ENCODE results near the gene C1QTNF9. TPM values are rescaled to one million over a fixed set of nuclear protein-coding genes. Genes with fewer than 3 reads are reported as not detected.
"Not testable (repeated sequence)": the region's sequence is repeated elsewhere in the genome, so short reads cannot be mapped to it uniquely, and the experiment has no call there.

C1QTNF9 gene, protein sequence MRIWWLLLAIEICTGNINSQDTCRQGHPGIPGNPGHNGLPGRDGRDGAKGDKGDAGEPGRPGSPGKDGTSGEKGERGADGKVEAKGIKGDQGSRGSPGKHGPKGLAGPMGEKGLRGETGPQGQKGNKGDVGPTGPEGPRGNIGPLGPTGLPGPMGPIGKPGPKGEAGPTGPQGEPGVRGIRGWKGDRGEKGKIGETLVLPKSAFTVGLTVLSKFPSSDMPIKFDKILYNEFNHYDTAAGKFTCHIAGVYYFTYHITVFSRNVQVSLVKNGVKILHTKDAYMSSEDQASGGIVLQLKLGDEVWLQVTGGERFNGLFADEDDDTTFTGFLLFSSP
- 3.9 TPM for total RNA-seq
- long read RNA-seq, transcript C1QTNF9-201 (4 exons, 1,830 nt) = major isoform, 6 of 10 reads
- long read RNA-seq, partial matches to known transcripts = 1 of 10 reads
- long read RNA-seq, other reads (novel, unspliced or antisense) = 3 of 10 reads

DNA sequence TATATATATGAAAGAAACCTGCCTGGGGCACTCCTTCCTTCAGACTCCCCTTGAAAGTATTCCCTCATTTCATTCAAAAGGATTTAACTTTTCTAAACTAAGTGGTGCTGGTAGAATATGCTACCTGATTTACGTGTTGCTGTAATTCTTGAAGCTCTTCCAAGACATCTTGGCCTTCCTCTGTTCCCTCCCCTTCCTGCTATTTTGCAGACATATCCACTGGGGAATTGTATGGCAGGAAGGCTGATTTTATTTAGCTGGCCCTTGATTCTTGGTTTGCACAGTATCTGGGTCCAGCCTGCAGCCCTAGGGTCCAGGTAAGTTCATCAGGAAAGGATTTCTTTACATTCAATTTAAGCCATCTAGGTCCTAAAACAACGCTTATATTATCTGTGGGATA is at the start of gene C1QTNF9:
C1QTNF9 (plus strand) TSS at position 281 of the 400 bp plus-strand sequence. CDS start 6,424 bp downstream, outside the sequence.
- DNase-seq; intact Hi-C loops (cut with micrococcal nuclease): not testable (repeated sequence)
- peak; percentile 58 for ATAC-seq

DNA sequence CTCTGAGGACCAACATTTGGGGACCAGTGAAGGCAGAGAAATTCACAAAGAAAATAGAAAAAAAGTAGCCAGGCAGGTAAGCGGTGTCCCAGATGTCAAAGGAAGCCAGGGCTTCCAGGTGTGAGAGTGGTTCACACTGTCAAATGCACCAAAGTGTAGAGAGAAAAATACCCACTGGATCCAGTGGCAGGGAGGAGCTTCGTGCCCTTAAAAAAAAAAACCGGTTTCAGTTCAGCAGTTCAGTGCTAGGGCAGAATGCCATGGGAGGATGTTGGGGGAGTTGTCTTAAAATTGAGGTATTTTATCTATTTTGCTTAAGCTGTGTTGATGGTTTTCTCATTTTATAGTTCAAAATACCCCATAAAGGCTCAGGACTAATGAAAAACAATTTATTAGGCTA is 47.8 kb upstream of the C1QTNF9 start:
- ATAC-seq (no peak), DNase-seq (no peak)
- intact Hi-C loops (cut with micrococcal nuclease) = no loop called here

DNA sequence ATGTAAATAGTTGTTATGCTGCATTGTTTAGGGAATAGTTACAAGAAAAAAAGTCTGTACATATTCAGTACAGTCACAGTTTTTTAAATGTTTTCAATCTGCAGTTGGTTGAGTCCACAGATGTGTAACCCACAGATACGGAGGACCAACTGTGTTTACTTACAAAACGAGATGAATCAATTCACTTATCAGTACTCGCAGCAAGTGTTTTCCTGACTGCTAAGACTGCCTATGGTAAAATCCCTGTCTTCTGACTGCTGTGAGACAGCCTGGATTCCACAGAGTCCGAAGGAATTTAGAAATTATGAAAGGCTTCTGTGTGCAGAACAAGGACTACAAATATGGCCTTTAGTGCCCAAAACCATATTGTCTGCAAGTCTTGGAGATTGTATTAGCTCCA is 45.7 kb upstream of the C1QTNF9 start:
- ATAC-seq = peak; percentile 32
- intact Hi-C loops (cut with micrococcal nuclease) = no loop called here
- no peak for DNase-seq

DNA sequence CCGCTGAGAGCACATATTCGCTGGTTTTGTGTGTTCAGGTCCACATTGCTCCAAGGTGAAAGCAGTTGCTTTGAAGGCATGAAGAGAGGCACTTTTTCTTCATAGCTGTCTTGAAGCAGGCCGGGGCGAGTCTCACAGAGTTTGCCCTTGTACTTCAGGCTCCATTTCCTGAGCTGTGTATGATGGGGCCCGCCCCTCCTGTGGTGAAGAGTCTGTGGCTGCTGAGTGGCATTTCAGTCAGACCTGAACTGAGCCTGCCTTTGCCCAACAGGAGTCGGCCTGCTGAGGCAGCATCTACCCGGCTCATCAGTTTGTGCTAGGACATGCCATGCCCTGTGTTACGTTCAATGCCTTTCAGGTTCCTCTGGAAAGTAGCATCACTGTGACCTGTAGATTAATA is 44.4 kb upstream of the C1QTNF9 start:
- peak; percentile 41 for ATAC-seq
- no peak for DNase-seq
- intact Hi-C loops (cut with micrococcal nuclease) = no loop called here

DNA sequence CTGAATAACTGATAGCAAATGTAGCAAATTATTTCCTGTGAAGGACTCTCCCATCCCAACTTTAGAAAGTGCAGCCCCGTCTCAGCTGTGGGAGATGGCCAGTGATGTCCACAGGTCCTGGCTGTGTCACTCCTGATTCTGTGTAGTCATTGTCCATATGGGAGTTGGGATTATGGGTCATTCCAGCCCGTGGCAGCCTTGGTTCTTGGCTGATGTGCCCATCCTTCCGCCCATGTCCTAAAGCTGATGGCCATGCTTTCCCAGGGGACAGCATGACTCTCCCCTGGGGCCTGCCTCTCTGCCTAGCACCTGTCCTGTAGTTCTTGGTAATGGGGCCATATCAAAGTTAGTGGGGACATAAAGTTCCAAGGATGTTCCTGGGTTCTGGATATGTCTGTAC is 43.9 kb upstream of the C1QTNF9 start:
- DNase-seq (no peak), ATAC-seq (no peak)
- intact Hi-C loops (cut with micrococcal nuclease) = no loop called here

DNA sequence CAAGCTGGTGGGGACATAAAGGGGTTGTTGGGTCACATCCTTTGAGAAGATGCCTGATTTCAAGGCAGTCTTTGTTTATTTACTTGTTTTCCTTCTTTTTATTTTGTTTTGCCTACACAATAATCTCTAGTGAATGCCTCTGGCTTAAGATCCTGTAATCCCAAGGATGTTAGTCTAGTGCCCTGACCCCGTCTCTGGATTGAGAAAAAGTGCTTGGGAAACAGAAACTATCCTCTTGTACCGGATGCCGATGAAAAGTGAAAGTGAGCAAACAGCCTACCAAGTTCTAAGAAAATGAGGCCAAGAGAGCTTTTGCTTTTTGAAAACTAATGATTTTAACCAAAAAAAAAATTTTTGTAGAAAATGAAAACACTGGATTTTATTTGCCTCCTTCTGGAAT is 42.1 kb upstream of the C1QTNF9 start:
- ATAC-seq (no peak), DNase-seq (no peak)
- intact Hi-C loops (cut with micrococcal nuclease) = no loop called here

DNA sequence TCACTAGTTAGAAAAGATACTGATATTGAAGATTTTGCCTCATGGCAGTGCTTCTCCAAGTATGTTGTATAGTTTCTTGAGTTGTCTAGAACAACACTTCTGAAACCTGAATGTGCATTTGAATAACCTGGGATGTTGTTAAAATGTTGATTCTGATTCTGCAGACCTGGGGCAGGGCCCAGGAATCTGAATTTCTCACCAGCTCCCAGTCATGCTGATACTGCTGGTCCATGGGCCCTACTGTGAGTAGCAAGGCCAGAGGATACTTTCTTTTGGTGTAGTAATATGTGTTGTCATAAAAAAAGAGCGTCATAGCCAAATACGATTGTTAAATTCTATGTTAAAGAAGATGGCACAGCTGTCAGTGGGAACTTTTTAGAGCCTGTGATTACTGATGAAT is 41.6 kb upstream of the C1QTNF9 start:
- DNase-seq (no peak), ATAC-seq (no peak)
- intact Hi-C loops (cut with micrococcal nuclease) = no loop called here

DNA sequence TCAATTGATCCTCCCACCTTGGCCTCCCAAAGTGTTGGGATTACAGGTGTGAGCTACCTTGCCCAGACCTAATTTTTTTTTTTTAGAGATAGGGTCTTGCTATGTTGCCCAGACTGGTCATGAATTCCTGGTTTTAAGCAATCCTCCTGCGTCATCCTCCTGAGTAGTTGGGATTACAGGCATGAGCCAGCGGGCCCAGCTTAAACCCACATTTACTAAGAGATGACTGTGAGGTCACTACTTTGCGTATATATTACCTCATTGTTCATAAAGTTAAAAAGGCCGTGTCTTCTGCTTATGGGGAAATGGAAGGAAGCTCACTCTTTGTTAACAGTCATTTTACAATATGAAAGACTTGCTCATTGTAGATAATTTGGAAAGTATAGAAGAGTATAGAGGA is 39.6 kb upstream of the C1QTNF9 start:
- intact Hi-C loops (cut with micrococcal nuclease) = no loop called here

DNA sequence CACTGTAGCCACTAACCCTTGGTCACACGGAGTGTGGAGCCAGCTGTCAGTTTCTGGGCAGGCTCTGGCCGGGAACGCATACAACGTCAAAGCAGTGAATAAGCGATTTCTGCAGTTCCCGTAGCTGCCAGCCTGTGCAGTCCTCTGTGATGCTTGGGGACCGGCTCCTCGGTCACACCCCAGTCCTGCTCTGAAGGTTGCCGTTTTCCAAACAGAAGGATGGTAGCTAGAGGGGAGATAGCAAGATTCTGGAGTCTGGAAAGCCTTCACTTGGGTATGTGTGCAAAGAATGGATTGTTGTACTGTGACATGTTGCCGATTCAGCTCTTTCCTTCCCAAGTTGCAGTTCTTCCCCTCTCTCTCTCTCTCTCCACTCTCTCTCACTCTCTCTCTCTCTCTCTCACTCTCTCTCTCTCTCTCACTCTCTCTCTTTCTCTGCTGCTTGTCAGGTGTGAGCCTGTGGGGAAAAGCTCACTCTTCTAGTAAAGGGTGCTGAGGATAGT is 38.7 kb upstream of the C1QTNF9 start:
- intact Hi-C loops (cut with micrococcal nuclease) = no loop called here
- DNase-seq (peak; percentile 74), ATAC-seq (peak; percentile 77)

More for the DNA sequence above, 39.6 kb upstream of the C1QTNF9 start:
- DNase-seq (no peak), ATAC-seq (no peak)

DNA sequence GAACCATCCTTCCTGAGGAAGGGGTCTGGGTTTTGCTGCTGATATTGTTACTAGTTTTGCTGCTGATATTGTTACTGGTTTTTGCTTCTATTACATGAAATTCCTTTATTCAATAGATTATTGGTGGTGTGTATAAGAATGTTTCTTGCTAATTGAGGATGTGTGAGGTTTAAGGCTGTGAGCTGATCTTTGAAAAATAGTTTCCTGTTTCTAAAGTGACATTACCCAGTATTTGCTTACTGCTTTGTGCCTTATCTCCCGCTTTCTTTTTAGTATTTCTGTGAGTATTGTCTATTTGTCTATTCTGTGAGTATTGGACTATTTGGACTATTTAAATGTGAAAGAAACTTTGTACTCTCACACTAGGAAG is 38.2 kb upstream of the C1QTNF9 start:
- DNase-seq (no peak), ATAC-seq (no peak)
- intact Hi-C loops (cut with micrococcal nuclease) = no loop called here

DNA sequence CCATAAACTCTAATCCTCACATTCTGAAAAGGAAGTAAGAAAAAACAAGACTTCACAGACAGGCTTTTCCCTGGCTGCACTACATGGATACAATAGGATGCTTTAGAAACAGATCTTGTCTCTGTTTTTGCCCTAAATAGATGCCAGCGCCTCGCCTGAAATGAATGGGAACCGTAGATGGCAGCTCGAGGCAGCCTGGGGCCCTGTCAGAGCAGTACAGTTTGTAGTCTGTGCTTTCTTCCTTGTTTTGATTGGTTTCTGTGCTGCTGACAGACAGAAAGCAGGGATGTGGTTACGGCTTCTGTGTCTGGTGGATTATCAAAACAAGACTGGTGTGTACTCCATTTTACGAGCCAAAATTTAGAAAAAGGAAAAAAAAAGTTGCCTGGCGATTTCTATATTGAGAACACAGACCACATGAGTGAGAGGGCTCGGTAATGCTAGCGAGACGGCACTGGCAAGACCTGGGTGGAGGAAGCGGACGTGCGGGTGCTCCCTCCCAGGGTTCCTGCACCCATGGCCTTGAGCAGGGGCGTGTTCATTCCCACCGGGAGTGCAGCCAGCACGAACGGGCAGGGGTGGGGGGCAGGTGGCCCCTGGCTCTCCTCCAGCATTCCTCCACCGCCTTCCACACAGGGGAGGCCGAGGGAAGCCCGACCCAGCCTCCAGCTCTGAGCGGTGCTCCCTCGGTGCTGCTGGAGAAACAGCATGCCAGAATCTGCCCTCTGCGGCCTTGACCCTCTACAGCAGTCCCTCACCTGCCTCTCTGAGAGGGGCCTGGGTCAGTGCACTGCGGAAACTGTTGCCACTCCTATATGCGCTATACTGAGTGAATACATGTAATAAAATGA is 37.6 kb upstream of the C1QTNF9 start:
- ATAC-seq (peak; percentile 83), DNase-seq (peak; percentile 84)
- intact Hi-C loops (cut with micrococcal nuclease) = no loop called here

DNA sequence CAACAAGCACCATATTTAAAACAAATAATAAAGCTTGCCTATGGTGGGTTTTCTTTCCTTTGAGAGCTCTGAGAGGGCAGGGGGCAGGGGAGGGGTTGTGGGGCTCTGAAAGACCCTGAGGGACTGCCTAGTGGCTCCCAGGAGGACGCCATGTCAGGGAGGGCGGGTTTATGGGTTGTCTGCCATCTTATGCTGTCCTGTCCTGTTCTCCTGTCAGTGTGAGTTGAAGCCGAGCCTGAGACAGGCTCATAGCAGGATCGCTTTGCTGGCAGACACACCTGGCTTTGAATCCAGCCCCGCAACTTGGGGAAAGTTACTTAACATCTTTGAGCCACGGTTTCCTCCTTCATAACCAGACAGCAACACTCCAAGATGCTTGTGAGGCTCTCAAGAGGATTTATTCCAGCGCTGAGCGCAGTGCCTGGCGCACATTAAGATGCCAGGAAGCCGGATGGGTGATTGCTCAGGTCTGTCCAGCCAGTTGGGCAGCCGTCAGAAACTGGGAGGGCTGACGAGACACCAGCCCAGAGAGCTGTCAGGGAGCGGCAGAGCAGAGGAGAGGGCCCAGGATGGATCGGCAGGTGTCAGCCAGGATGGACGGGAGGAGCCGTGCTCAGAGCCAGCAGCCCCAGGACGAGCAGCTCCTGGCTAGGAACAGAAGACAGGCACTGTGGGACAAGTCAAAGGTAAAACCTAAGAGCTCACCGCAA is 36.8 kb upstream of the C1QTNF9 start:
- ATAC-seq (no peak), DNase-seq (no peak)
- intact Hi-C loops (cut with micrococcal nuclease) = no loop called here

DNA sequence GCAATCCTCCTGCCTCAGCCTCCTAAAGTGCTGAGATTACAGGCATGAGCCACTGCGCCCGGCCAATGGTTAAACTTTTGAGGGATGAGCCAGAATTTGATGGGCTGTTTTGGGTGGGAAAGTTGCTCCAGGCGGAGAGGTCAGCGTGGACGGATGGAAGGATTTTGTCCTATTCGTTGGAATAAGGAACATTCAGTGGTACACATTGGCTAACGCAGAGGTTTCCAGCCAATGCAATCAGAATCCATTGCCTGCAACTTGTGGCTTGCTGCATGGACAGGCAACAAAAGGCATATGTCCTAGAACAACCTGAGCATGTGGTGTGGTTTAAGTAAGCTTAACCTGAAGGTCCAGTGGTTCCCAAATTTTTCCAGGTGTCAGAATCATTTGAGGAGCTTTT is 35.5 kb upstream of the C1QTNF9 start:
- no peak for ATAC-seq
- DNase-seq = no peak
- intact Hi-C loops (cut with micrococcal nuclease) = no loop called here

DNA sequence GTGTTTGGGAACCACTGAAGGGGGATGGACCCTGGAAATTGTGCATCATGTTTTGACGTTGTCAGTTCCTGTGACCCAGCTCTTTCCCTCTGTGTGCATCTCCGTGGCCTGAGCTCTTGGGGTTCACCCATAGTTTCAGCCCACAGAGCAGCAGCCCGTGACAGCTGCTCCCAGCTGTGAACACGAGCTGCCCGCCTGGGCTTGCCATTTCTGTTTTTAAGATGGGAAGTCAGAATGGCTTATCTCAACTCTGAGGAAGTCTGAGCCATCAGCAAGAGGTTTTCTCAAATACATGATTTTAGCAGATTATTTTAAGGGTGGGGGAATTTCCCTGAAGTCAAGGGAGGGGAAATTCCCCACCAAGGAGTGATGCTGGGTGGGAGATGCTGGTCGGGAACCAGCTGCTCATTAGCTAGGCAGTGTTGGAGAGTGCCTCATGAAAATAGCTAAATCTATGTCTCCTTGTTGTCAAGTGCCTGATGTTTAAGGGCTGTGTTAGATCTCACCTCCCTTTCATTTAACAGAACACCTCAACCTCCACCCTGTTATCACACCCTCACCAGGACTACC is 34.8 kb upstream of the C1QTNF9 start:
- intact Hi-C loops (cut with micrococcal nuclease) = no loop called here
- ATAC-seq = peak; percentile 24
- DNase-seq = peak; percentile 74

DNA sequence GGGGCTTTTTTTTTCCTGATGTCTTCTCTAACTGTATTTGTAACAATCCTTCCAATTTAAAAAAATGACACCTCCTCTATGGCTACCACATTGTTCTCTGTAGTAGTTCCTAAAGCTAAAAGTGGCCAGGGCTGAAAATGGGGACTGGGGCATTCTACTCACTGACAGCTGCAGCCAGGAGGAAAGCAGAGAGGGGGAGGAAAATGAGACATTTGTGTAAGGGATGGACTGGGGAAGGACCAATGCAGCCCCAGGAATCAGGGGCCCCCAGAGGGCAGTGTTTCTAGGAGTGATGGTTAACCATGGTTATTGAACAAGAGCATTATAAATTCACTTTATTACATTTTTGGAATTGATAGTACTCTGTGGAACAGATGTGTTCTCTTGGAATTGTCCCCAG is 34.3 kb upstream of the C1QTNF9 start:
- intact Hi-C loops (cut with micrococcal nuclease) = no loop called here
- DNase-seq = no peak
- ATAC-seq = no peak

DNA sequence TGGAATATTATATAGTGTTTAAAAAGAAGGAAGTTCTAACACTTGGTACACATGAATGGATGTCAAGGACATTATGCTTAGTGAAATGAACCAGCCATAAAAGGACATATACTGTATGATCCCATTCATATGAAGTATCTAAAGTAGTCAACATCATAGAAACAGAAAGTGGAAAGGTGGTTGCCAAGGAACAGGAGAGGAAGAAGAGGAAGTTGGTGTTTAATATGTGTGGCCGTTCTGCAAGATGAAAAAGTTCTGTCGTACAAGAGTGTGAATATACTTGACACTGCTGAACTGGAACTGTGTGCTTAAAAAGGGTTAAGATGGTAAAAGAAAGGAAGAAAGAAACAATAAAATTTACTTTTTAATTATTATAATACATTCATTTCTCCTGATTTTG is 33.1 kb upstream of the C1QTNF9 start:
- intact Hi-C loops (cut with micrococcal nuclease) = no loop called here
- DNase-seq (no peak), ATAC-seq (no peak)

DNA sequence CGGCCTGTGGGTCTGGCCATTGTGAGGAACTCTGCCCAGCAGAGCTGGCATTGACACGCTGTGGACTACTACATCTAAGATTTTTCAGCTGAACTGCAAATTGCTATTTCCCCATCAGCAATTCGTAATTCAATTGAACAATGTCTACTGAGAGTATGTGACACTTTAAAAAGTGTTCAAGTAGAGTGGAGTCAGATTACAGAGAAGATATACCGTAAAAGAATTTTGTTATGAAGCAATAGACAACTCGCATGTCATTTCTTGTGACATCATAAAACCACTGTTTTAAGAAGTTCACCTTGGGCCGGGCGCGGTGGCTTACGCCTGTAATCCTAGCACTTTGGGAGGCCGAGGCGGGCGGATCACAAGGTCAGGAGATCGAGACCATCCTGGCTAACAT is 32.5 kb upstream of the C1QTNF9 start:
- intact Hi-C loops (cut with micrococcal nuclease) = no loop called here
- ATAC-seq = no peak
- DNase-seq = no peak

DNA sequence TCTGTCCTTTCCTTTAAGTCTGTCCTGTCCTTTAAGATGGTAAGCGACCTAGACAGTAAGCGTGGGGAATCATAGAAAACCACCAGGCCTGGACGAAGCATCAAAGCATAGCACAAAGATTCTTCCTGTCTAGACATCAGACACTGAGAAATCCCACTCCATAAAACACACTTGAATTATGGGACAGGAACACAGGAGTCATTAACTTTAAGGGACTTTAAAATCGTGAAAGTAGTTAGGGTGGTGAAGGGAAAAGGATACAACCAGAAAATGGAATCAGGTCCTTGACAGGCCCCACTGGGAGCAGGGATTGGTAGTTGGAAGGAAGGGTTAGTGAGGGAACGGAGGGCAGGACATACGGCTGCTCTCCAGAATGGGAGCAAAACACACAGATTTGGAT is 31.6 kb upstream of the C1QTNF9 start:
- no peak for ATAC-seq
- intact Hi-C loops (cut with micrococcal nuclease) = no loop called here
- no peak for DNase-seq

DNA sequence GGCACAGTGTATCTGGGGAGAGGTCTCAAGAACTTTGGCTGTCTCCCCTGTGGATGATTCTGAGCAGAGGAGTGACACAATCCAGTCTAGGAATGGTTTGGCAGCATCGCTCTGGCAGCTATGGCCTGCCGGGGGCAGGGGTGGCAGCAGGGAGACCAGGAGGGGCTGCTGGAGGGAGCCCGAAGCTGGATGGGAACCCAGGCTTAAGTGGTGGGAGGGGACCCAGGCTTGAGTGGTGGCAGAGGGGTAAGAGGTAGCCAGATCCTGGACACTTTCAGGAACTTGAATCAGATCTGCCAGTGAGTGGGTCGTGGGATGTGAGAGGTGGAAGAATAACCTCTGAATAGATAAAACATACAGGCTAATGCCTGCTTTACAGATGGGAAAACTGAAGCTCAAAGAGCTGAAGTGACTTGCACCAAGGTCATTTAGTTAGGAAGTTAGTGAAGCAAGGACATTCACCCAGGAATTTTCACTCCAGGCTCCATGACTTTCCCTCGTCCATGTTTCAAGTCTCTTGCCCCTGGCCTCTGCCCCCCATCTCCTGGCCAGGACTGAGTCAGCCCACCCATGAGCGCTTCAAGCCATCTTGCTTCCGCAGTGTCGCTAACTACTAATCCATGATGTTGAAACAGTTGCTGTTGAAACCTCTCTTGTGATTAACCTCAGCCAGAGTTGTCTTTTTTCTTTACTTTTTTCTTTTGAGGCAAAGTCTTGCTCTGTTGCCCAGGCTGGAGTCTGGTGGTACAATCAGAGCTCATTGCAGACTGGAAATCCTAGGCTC is 29.9 kb upstream of the C1QTNF9 start:
- ATAC-seq (no peak), DNase-seq (no peak)
- intact Hi-C loops (cut with micrococcal nuclease) = no loop called here

Measured in left ventricle myocardium superior (tissue), 1 donor.